Mononuclear cell (primary cell): Measurements from ENCODE around the gene TPRG1. TPM values are rescaled to one million over a fixed set of nuclear protein-coding genes. Genes with fewer than 3 reads are reported as not detected.

Source experiments
- H3K27me3 ChIP-seq: 2 replicates; pipeline ENCODE4 v1.6.0; 2011; ENCODE audit warnings: low read length, control low read depth; ENCODE audit not compliant: insufficient read depth
- H3K4me1 ChIP-seq: 2 replicates; pipeline ENCODE4 v1.5.1; 2011; ENCODE audit warnings: mild to moderate bottlenecking, low read length, control low read depth; ENCODE audit not compliant: insufficient read depth
- H3K4me3 ChIP-seq: 2 replicates; pipeline ENCODE4 v1.5.1; 2011; ENCODE audit warnings: mild to moderate bottlenecking, low read length, moderate library complexity
- H3K9me3 ChIP-seq: 2 replicates; pipeline ENCODE4 v1.5.1; 2011; ENCODE audit warnings: low read depth, mild to moderate bottlenecking, control low read depth, low read length
- total RNA-seq: library from RNA; depleted of rRNA; stranded (reverse); fragments of >200 nt; gene quantifications from one replicate; pipeline ENCODE4 v1.2.3, GENCODE V29; 2012

TPRG1 gene
- total RNA-seq, 1 donor = 2.4 TPM

- H3K9me3 ChIP-seq = no peaks in the 10 kb centered on the region
- no peaks in the 10 kb centered on the region for H3K27me3 ChIP-seq
- H3K4me3 ChIP-seq = no peak overlapping the region
- H3K4me1 ChIP-seq = peaks cover 26% of the 10 kb centered on the region
Measured at GRCh38 chr3:189148081-189148507, 23.7 kb upstream of the TPRG1 start.

GRCh38 chr3:189149203-189149602 lies 22.6 kb upstream of the TPRG1 start:
- H3K9me3 ChIP-seq = no peaks in the 10 kb centered on the region
- H3K27me3 ChIP-seq = no peaks in the 10 kb centered on the region
- H3K4me3 ChIP-seq = no peak overlapping the region
- peaks cover 16% of the 10 kb centered on the region for H3K4me1 ChIP-seq

GRCh38 chr3:189157232-189158007 lies 14.4 kb upstream of the TPRG1 start:
- Histone ChIP-seq H3K9me3 (no peaks in the 10 kb centered on the region), H3K4me3 (no peak overlapping the region), H3K4me1 (no peaks in the 10 kb centered on the region), H3K27me3 (no peaks in the 10 kb centered on the region)

DNA sequence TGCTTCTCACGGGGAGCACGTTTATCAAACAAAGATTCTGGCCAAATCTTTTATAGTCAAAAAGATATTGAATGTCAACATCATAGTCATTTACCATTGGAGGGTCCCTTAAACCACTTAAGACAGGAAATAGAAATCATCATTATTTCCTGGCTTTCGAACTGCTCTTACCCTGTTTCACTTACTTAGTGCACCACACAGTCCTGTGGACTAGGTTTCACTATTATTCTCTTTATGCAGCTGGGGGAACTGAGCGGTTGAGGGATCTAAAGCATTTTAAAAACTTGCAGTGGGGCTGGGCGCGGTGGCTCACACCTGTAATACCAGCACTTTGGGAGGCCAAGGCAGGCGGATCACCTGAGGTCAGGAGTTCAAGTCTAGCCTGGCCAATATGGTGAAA lies 13.7 kb upstream of the TPRG1 start:
- Histone ChIP-seq H3K27me3 (no peaks in the 10 kb centered on the region), H3K4me1 (no peaks in the 10 kb centered on the region), H3K9me3 (no peaks in the 10 kb centered on the region), H3K4me3 (no peak overlapping the region)

- H3K9me3 ChIP-seq = no peaks in the 10 kb centered on the region
- no peak overlapping the region for H3K4me3 ChIP-seq
Measured at GRCh38 chr3:189160519-189161309, 11.1 kb upstream of the TPRG1 start.

DNA sequence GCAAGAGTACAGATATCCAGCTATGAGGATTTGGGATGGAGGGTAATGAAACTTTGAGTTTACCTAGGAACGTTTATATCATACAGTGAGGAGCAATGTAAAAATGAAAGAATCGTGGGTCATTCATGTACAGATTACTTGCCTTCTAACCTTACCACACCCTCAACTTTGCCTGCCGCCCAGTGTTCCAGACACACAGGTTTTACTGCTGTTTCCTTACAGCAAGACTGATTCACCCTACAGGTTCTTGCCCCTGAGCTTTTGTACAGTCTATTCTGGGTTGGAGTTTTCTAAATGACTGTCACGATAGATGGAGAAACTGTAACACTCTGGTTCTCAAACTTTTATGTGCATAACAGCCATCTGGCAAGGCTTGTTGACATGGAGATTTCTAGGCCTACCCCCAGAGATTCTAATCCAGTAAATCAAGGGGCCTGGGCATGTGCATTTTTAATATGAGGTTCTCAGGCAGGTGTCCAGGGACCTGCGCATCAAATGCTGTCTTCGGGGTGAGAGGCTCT lies 6.6 kb upstream of the TPRG1 start:
- Histone ChIP-seq H3K4me1 (no peaks in the 10 kb centered on the region), H3K4me3 (no peak overlapping the region), H3K9me3 (no peaks in the 10 kb centered on the region), H3K27me3 (no peaks in the 10 kb centered on the region)

More at GRCh38 chr3:189160519-189161309, 11.1 kb upstream of the TPRG1 start:
- no peaks in the 10 kb centered on the region for H3K4me1 ChIP-seq
- H3K27me3 ChIP-seq = no peaks in the 10 kb centered on the region

DNA sequence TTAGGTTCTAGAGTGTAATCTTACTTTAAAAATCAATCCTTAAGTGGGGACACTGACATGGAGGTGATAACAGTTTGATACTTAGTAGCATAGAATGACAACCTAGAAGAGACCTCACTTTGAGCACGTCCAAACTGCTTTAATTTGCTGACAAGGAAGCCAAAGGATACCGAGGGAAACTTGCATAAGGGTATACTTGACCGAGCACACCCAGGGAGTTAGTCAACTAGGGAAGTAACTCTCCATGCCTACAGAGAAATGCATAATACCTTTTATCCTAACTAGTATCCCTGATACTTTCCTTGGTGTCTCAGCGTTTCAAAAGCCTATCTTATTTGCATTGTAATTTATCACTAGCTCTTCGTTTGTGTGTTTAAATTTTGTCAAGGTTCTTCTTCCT lies 5.5 kb upstream of the TPRG1 start:
- Histone ChIP-seq H3K4me1 (no peaks in the 10 kb centered on the region), H3K9me3 (no peaks in the 10 kb centered on the region), H3K4me3 (no peak overlapping the region), H3K27me3 (no peaks in the 10 kb centered on the region)

DNA sequence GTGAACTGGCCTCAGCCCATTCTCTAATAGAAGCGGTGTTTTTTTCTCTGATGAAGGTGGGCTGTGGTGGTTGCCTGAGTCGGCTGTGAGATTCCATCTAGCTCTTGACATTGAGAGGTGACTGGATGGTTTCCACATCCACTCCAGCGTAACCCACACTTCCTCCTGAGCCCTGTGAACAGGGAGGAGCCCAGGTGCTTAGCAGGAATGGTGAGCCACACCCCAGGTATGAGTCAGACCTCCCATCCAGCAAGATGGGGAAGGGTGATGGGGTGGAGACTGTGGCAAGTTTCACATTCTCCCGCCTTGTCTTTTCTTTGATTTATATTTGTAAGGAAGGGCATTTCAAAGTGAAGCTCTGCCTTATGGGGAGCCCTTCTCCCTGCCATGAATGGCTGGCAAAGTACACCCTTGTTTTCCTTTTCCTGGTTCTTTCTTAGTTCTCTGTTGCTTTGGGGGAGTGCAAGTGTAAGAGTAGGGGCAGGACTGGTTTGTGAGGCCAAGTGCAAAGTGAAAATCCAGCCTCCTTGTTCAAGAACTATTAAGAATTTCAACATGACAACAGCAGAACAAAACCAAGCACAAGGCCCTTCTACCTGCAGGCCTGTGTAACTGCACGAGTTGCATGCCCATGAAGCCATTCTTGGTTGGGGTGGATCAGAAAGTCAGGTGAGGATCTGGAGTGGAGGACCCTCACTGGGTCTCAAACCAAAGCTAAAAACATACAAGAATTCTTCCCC lies 4.6 kb upstream of the TPRG1 start:
- no peaks in the 10 kb centered on the region for H3K27me3 ChIP-seq
- H3K9me3 ChIP-seq = no peaks in the 10 kb centered on the region
- no peaks in the 10 kb centered on the region for H3K4me1 ChIP-seq
- no peak overlapping the region for H3K4me3 ChIP-seq

- Histone ChIP-seq H3K4me1 (no peaks in the 10 kb centered on the region), H3K27me3 (no peaks in the 10 kb centered on the region), H3K9me3 (no peaks in the 10 kb centered on the region), H3K4me3 (no peak overlapping the region)
Measured at GRCh38 chr3:189168711-189169110, 3.1 kb upstream of the TPRG1 start.

GRCh38 chr3:189169728-189170127 lies 2.0 kb upstream of the TPRG1 start:
- no peak overlapping the region for H3K4me3 ChIP-seq
- H3K27me3 ChIP-seq = no peaks in the 10 kb centered on the region
- no peaks in the 10 kb centered on the region for H3K4me1 ChIP-seq
- H3K9me3 ChIP-seq = no peaks in the 10 kb centered on the region

DNA sequence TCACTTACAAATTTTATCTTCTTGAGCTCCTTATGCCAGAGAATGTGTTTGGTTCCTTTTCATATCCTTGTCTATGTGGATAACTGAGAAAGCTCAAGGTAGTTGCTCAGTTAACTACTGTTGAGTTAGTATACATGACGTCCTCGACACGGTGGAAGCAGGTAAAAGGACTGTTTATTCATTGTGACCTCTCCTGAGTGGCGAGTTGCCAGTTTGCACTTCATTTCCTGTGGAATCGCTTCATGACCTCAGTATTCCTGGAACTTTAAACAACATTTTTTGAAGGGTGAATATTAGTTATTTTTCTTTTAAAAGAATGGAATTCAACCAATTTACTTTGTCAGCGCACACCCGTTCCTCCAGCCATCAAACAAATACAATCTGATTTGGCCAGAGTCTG lies 1.2 kb upstream of the TPRG1 start:
- H3K4me3 ChIP-seq = no peak overlapping the region
- no peaks in the 10 kb centered on the region for H3K9me3 ChIP-seq
- no peaks in the 10 kb centered on the region for H3K4me1 ChIP-seq
- no peaks in the 10 kb centered on the region for H3K27me3 ChIP-seq

DNA sequence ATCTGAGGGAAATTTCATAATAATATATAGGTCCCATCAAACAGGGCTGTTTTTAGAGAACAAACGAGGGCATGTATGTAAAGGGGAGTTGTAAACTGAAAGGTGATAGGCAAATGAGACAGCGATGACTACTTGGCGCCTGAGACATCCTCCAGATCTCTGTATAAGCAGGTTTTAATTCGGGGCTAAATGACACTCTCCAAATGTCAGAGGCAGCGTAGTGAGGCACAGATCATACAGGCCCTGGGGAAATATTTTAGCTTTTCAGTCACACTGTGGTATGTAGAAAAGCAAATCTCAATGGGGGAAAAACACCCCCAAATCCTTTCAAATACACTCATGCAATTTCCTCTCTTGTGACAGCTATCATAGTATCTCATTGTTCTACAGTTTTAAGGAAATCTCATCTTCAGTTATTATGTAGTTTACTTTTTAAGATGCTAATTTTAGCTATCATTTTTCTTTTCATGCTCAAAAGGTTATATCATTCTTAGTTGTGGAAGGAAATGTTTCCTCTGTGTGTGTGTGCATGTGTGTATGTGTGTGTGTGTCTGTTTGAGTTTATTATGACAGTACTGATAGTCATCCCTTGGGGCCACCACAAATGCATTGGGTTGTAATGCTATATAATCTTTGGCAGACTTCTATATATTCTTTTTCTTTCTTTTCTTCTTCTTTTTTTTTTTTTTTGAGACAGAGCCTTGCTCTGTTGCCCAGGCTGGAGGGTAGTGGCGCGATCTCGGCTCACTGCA lies 1.1 kb downstream of the TPRG1 start:
- H3K9me3 ChIP-seq = no peaks in the 10 kb centered on the region
- H3K27me3 ChIP-seq = no peaks in the 10 kb centered on the region
- no peak overlapping the region for H3K4me3 ChIP-seq
- H3K4me1 ChIP-seq = no peaks in the 10 kb centered on the region

DNA sequence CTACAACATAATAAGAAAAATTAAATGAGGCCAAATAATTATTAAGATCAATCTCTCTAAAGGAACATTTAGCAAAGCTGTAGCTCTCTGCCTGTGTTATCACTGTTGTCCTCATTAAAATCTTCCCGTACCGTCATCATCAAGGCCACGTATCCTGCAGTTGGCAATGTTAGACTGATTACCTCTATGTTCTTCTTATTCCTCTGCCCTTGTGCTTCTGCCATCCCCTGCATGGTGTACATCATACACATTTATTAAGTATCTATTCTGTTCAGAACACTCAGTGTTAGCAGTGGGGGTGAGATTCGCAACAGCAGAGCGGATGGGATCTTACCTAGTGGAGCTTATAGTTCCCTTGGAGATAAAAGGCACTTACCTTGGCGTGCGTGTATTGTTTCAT lies 12.8 kb downstream of the TPRG1 start:
- H3K9me3 ChIP-seq = peaks cover 7% of the 10 kb centered on the region
- H3K4me1 ChIP-seq = no peaks in the 10 kb centered on the region
- no peaks in the 10 kb centered on the region for H3K27me3 ChIP-seq
- no peak overlapping the region for H3K4me3 ChIP-seq

DNA sequence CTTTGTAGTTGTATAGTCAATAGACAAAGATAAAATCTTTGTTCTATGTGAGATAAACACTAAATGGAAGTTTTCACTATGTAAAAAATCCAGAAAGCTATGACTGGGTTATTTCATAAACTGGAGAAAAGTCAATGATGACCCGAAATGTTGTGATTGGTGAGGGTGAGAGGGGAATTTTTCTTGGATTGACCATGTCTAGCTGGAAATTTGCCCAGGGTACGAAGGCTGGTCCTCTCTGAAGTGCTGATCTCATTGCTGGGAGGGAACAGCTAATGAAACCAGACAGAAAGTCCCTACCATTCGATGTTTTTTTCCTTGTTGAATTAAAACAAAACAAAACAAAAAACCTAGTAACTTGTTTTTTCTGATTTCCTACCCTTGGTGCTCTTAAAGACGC lies 14.3 kb downstream of the TPRG1 start:
- no peak overlapping the region for H3K4me3 ChIP-seq

More for the DNA sequence above, 14.3 kb downstream of the TPRG1 start:
- peaks cover 7% of the 10 kb centered on the region for H3K9me3 ChIP-seq
- no peaks in the 10 kb centered on the region for H3K27me3 ChIP-seq
- H3K4me1 ChIP-seq = no peaks in the 10 kb centered on the region
